ENCODE results near the gene LAGE3.

- no peak for TF ChIP-seq CTCF (IDR thresholded peaks at IDR 0.05)
- TF ChIP-seq POLR2A (IDR thresholded peaks at IDR 0.05), result no peak
Measured at GRCh38 chrX:154462396-154462795, 16.7 kb downstream of the LAGE3 start.

All from suprapubic skin (tissue), 3 donors.